Esophagus muscularis mucosa (tissue), 4 donors: ENCODE results near the gene IMP4. TPM values are rescaled to one million over a fixed set of nuclear protein-coding genes. Genes with fewer than 3 reads are reported as not detected.
A peak's percentile ranks its signal among the peaks of the same experiment; 100 is the strongest.

Experiments used
- DNase-seq: peaks from one replicate; pipeline ENCODE4 v3.0.0-alpha.2; 2017; ENCODE audit errors: extremely low spot score
- H3K27ac ChIP-seq, 4 donors: fragments of 200-600 bp; sonication (generic); replicated peaks in 1 of 4; 1 replicate in 3 of 4; 2 replicates in 1 of 4; pipeline ENCODE4 v1.5.1; 2016 to 2019; ENCODE audit warnings: mild to moderate bottlenecking in 1 of 4
- H3K27me3 ChIP-seq, 4 donors: fragments of 200-600 bp; sonication (generic); one replicate each; pipeline versions ENCODE4 v1.5.1 to v1.6.0; 2016 to 2019
- H3K36me3 ChIP-seq, 4 donors: fragments of 200-600 bp; sonication (generic); one replicate each; pipeline ENCODE4 v1.5.1; 2016 to 2019
- H3K4me1 ChIP-seq, 4 donors: fragments of 200-600 bp; sonication (generic); one replicate each; pipeline ENCODE4 v1.5.1; 2016 to 2019
- H3K4me3 ChIP-seq, 4 donors: fragments of 200-600 bp; sonication (generic); 1 replicate in 2 of 4; 2 replicates in 2 of 4; pipeline ENCODE4 v1.5.1; 2016 to 2019; ENCODE audit warnings: mild to moderate bottlenecking in 4 of 4, moderate library complexity in 1 of 4
- H3K9me3 ChIP-seq, 4 donors: fragments of 200-600 bp; sonication (generic); 1 replicate in 3 of 4; 2 replicates in 1 of 4; pipeline ENCODE4 v1.5.1; 2016 to 2019
- CTCF ChIP-seq, 3 experiments: fragments of 200-600 bp in 2 of 3; fragments of 450-650 bp in 1 of 3; sonication (generic) in 2 of 3; IDR thresholded peaks; one replicate each; pipeline ENCODE4 v1.5.1; 2017 to 2019; ENCODE audit warnings: antibody characterized with exemption in 3 of 3, mild to moderate bottlenecking in 2 of 3, moderate library complexity in 1 of 3
- EP300 ChIP-seq: sonication (generic); formaldehyde crosslinking; IDR thresholded peaks from one replicate; pipeline ENCODE4 v1.6.1; 2017; ENCODE audit warnings: antibody characterized with exemption
- POLR2A ChIP-seq: fragments of 450-650 bp; IDR thresholded peaks from one replicate; pipeline ENCODE4 v1.6.1; 2017; ENCODE audit warnings: antibody characterized with exemption, moderate library complexity, mild to moderate bottlenecking, low read depth
- POLR2AphosphoS5 ChIP-seq, 2 donors: sonication (generic); formaldehyde crosslinking; IDR thresholded peaks; one replicate each; pipeline ENCODE4 v1.6.1; 2017; ENCODE audit warnings: antibody characterized with exemption in 2 of 2
- WGBS: methylation state at CpG from one replicate; pipeline ENCODE4 v1.1.5; 2018; 5-methylcytosine and 5-hydroxymethylcytosine counted together
- intact Hi-C: fragments of 100-400 bp; cut with DNase I; formaldehyde crosslinking; loops from one replicate; pipeline ENCODE4 v1.15.1; 2023
- total RNA-seq, 4 donors: library from RNA; depleted of rRNA; stranded (reverse); fragments of >200 nt; gene quantifications; one replicate each; pipeline versions ENCODE4 v1.1.0 to v1.2.1, GENCODE V29; 2016

IMP4 gene
- total RNA-seq, 4 donors from 2014 or later = 94.7 to 139 (median 114) TPM

- peaks cover 0 to 30% (median 0%) of the 10 kb centered on the region in 4 donors for H3K27me3 ChIP-seq
- intact Hi-C loops = no loop called here
- no peak overlapping the region for H3K4me3 ChIP-seq
- no peaks in the 10 kb centered on the region for H3K4me1 ChIP-seq
- H3K27ac ChIP-seq = no peak overlapping the region
- WGBS = 94% methylated on average over 3 of the region's 3 CpGs
- TF ChIP-seq CTCF (IDR thresholded peaks at IDR 0.05) (no peak), POLR2AphosphoS5 (IDR thresholded peaks at IDR 0.05) (no peak), EP300 (no peak), POLR2A (no peak)
- no peaks in the 10 kb centered on the region for H3K36me3 ChIP-seq
- no peaks in the 10 kb centered on the region for H3K9me3 ChIP-seq
- DNase-seq = no peak
Observed at GRCh38 chr2:130314377-130314776, 28.3 kb upstream of the IMP4 start.

DNA sequence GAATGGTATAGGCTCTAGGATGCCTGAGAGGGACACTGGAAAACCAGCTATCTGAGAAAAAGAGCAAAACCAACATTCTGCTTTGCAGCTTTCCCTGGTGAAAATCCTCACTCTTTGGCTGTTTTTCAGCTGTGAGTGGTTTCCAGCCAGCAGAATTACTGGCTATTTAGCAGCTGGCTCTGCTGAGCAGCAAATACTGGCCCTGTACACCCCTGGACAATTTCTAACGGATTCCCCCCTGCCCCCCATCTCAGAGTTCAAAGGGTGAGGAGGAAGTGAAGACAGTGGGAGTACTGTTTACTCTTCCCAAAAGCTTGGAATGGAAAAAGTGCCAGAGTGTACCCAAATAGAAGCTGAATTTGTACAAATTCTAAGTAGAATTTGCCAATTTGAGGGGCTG lies 26.1 kb upstream of the IMP4 start:
- intact Hi-C loops = no loop called here
- Histone ChIP-seq H3K27me3 (peaks cover 0 to 24% (median 0%) of the 10 kb centered on the region in 4 donors), H3K4me1 (no peaks in the 10 kb centered on the region), H3K9me3 (no peaks in the 10 kb centered on the region), H3K4me3 (no peak overlapping the region), H3K36me3 (no peaks in the 10 kb centered on the region), H3K27ac (no peak overlapping the region)
- no peak for TF ChIP-seq EP300
- TF ChIP-seq CTCF (IDR thresholded peaks at IDR 0.05) = no peak
- no peak for TF ChIP-seq POLR2AphosphoS5 (IDR thresholded peaks at IDR 0.05)
- TF ChIP-seq POLR2A = no peak
- no peak for DNase-seq
- WGBS = 7% methylated on average over 1 of the region's 1 CpG

DNA sequence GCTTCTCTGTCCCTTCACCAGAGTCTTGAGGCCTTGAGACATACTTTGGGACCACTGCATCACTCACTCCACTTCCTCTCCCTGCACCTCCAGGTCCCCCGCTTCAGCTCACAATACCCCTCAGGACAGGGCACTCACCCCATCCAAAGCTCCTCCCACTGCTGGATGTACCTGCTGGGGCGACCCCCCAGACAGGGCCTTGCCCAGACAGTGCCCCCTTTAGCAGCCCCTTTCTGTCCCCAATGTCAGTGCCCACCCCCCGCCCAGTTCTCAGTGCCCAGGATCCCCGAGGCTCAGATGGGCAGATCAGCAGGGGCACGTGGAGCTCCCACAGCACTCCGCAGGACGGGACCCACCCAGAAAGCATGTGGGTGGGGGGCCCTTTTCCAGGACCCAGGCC lies 23.8 kb upstream of the IMP4 start:
- Histone ChIP-seq H3K4me1 (no peaks in the 10 kb centered on the region), H3K36me3 (no peaks in the 10 kb centered on the region), H3K27ac (no peak overlapping the region), H3K4me3 (no peak overlapping the region), H3K27me3 (peaks cover 0 to 18% (median 0%) of the 10 kb centered on the region in 4 donors), H3K9me3 (no peaks in the 10 kb centered on the region)
- TF ChIP-seq POLR2A (no peak), POLR2AphosphoS5 (IDR thresholded peaks at IDR 0.05) (no peak)
- WGBS = 82% methylated on average over 2 of the region's 7 CpGs
- intact Hi-C loops = no loop called here
- DNase-seq = no peak

- peaks cover 0 to 12% (median 0%) of the 10 kb centered on the region in 4 donors for H3K27me3 ChIP-seq
- no peaks in the 10 kb centered on the region for H3K36me3 ChIP-seq
- no peaks in the 10 kb centered on the region for H3K4me1 ChIP-seq
- H3K9me3 ChIP-seq = no peaks in the 10 kb centered on the region
- H3K27ac ChIP-seq = no peak overlapping the region
- no peak for DNase-seq
- intact Hi-C loops = no loop called here
- no peak for TF ChIP-seq POLR2AphosphoS5 (IDR thresholded peaks at IDR 0.05)
- TF ChIP-seq CTCF (IDR thresholded peaks at IDR 0.05) = no peak
- TF ChIP-seq EP300 = no peak
- TF ChIP-seq POLR2A = no peak
- WGBS = 83% methylated on average over 3 of the region's 3 CpGs
- no peak overlapping the region for H3K4me3 ChIP-seq
Observed at GRCh38 chr2:130319536-130319935, 23.2 kb upstream of the IMP4 start.

GRCh38 chr2:130327703-130328527 lies 14.8 kb upstream of the IMP4 start:
- WGBS = 76% methylated on average over 40 of the region's 43 CpGs
- no peak for TF ChIP-seq POLR2AphosphoS5 (IDR thresholded peaks at IDR 0.05)
- TF ChIP-seq EP300 = no peak
- no peak for TF ChIP-seq POLR2A
- TF ChIP-seq CTCF (IDR thresholded peaks at IDR 0.05) = no peak

More at GRCh38 chr2:130327703-130328527, 14.8 kb upstream of the IMP4 start:
- peaks cover 3 to 9% (median 6%) of the 10 kb centered on the region in 4 donors for H3K4me1 ChIP-seq
- no peaks in the 10 kb centered on the region for H3K36me3 ChIP-seq
- peak; percentile 53 for DNase-seq
- H3K9me3 ChIP-seq = no peaks in the 10 kb centered on the region
- H3K27me3 ChIP-seq = peaks cover 0 to 47% (median 0%) of the 10 kb centered on the region in 4 donors
- no peak overlapping the region for H3K4me3 ChIP-seq
- H3K27ac ChIP-seq = no peak overlapping the region
- intact Hi-C loops = no loop called here
